Activated T-cell treated with anti-CD3 and anti-CD28 coated beads, Interleukin-2, amount 50 U/mL, for 4 hours (primary cell): ENCODE results near the gene CFAP410. TPM values are rescaled to one million over a fixed set of nuclear protein-coding genes. Genes with fewer than 3 reads are reported as not detected.

ENCODE experiments used
- ATAC-seq, 2 donors: fragments of 200-7000 bp; cut with Tn5 transposase; one replicate each; pipeline ENCODE4 v1.10.0; 2021
- DNase-seq: peaks from one replicate; pipeline ENCODE4 v3.0.0-alpha.2; 2020
- H3K27me3 Mint-ChIP-seq: one replicate; pipeline ENCODE4 v1.8.0; 2021; ENCODE audit warnings: low read depth, mixed read lengths
- H3K36me3 Mint-ChIP-seq: one replicate; pipeline ENCODE4 v1.8.0; 2022; ENCODE audit warnings: mixed read lengths; ENCODE audit not compliant: insufficient read depth
- H3K4me1 Mint-ChIP-seq: one replicate; pipeline ENCODE4 v1.8.0; 2021; ENCODE audit warnings: low read depth, mixed read lengths
- H3K4me3 Mint-ChIP-seq: one replicate; pipeline ENCODE4 v1.8.0; 2021; ENCODE audit warnings: mild to moderate bottlenecking, moderate library complexity, mixed read lengths
- H3K9me3 Mint-ChIP-seq: one replicate; pipeline ENCODE4 v1.8.0; 2021; ENCODE audit warnings: mixed read lengths
- total RNA-seq, 3 donors: library from RNA; stranded (reverse); gene quantifications; one replicate each; pipeline ENCODE4 v1.2.1, GENCODE V29; 2021

Gene CFAP410
- total RNA-seq, 3 donors from 2014 or later: 30.2 to 32.7 (median 30.5) TPM

- Mint-ChIP-seq H3K4me3 (no peak overlapping the region), H3K27me3 (no peaks in the 10 kb centered on the region), H3K36me3 (peaks cover 7% of the 10 kb centered on the region), H3K9me3 (no peaks in the 10 kb centered on the region), H3K4me1 (peaks cover 7% of the 10 kb centered on the region)
- DNase-seq (no peak), ATAC-seq (no peak)
Measured at GRCh38 chr21:44333509-44334328, 5.5 kb downstream of the CFAP410 start.

GRCh38 chr21:44332965-44333364 is 6.2 kb downstream of the CFAP410 start:
- no peaks in the 10 kb centered on the region for H3K9me3 Mint-ChIP-seq
- no peak overlapping the region for H3K4me3 Mint-ChIP-seq
- DNase-seq: no peak
- ATAC-seq: no peak
- H3K36me3 Mint-ChIP-seq: peaks cover 7% of the 10 kb centered on the region
- H3K4me1 Mint-ChIP-seq: peaks cover 5% of the 10 kb centered on the region
- H3K27me3 Mint-ChIP-seq: no peaks in the 10 kb centered on the region

DNA sequence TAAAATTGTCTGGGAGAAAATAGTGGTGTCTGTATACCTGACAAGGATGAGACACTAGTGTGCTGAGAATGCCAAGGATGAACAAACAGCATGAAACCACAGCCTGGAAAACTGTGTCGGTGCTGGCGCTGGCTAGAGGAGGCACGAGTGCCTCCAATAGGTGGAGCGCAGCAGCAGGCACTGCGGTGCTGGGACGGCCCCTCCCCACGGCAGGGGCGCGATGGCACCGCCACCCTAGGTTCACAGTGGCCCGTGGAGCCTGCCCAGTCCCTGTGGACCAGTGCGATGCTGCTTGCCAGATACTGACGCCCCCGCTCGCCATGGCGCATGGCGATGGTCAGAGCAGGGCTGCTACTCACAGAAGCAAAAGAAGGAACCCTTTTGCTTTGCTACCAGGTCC is 6.8 kb downstream of the CFAP410 start:
- Mint-ChIP-seq H3K4me1 (peaks cover under 1% of the 10 kb centered on the region), H3K4me3 (no peak overlapping the region), H3K9me3 (no peaks in the 10 kb centered on the region), H3K27me3 (no peaks in the 10 kb centered on the region), H3K36me3 (peaks cover 4% of the 10 kb centered on the region)
- ATAC-seq: no peak
- no peak for DNase-seq

DNA sequence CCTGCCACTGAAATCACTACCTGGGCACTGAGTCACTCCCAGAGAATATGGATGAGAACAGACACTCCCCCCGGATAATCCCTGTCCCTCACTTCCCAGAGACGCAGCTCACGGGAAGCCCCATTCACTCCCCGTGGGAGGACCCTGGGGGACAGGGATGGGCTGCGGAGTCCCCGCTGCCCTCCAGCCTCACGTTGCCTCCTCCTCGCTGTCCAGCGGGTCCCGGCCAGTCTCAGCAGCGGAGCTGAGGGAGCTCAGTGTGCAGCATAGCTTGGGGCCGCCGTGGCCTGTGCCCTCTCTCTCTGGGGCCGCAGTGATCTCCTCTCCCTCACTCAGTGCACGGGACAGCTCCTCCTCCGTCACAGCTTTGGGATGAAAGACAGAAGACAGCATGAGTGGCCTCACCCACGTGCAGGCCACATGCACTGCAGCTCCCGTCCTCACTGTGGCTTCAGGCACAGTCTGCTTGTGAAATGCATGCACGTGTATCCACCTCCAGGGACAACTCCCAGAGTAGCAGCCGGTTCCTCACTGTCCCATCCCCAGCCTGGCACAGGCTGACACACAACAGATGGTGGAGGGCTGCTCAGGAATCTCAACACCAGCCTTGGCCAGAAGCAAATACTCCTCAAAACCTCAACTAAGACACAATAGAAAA is 7.4 kb downstream of the CFAP410 start:
- H3K4me1 Mint-ChIP-seq: no peaks in the 10 kb centered on the region
- H3K9me3 Mint-ChIP-seq: no peaks in the 10 kb centered on the region
- H3K27me3 Mint-ChIP-seq: no peaks in the 10 kb centered on the region
- H3K4me3 Mint-ChIP-seq: no peak overlapping the region
- peaks cover 4% of the 10 kb centered on the region for H3K36me3 Mint-ChIP-seq
- DNase-seq (no peak), ATAC-seq (no peak)

GRCh38 chr21:44331209-44331608 is 8.0 kb downstream of the CFAP410 start:
- Mint-ChIP-seq H3K27me3 (no peaks in the 10 kb centered on the region), H3K4me1 (no peaks in the 10 kb centered on the region), H3K36me3 (peaks cover 4% of the 10 kb centered on the region), H3K4me3 (no peak overlapping the region), H3K9me3 (no peaks in the 10 kb centered on the region)
- DNase-seq (no peak), ATAC-seq (no peak)

DNA sequence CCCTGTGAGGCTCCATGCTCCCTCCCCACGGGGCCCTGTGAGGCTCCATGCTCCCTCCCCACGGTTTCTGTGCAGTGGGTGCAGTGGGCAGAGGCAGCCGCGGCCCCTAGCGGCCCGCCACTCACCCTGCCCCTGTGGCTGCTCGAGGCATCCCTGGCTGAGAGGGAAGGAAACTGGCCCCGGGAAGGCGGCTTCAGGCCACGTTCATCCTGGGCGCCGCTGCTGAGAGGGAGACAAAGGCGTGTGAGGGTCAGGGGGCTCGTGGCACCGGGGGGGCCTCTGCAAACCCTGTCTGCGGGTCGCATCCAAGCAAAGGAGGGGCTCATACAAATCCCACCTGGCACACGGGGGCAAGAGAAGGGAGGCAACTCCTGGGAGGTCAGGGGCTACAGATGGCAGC is 8.5 kb downstream of the CFAP410 start:
- Mint-ChIP-seq H3K27me3 (no peaks in the 10 kb centered on the region), H3K4me1 (no peaks in the 10 kb centered on the region)

GRCh38 chr21:44329971-44330681 is 9.1 kb downstream of the CFAP410 start:
- ATAC-seq (no peak), DNase-seq (no peak)
- H3K4me1 Mint-ChIP-seq: no peaks in the 10 kb centered on the region
- H3K9me3 Mint-ChIP-seq: no peaks in the 10 kb centered on the region
- no peak overlapping the region for H3K4me3 Mint-ChIP-seq
- H3K36me3 Mint-ChIP-seq: peaks cover 4% of the 10 kb centered on the region
- no peaks in the 10 kb centered on the region for H3K27me3 Mint-ChIP-seq

More for the DNA sequence above, 8.5 kb downstream of the CFAP410 start:
- Mint-ChIP-seq H3K36me3 (peaks cover 4% of the 10 kb centered on the region), H3K4me3 (no peak overlapping the region), H3K9me3 (no peaks in the 10 kb centered on the region)
- DNase-seq (no peak), ATAC-seq (no peak)

GRCh38 chr21:44329086-44329889 is 9.9 kb downstream of the CFAP410 start:
- H3K36me3 Mint-ChIP-seq: peaks cover 4% of the 10 kb centered on the region
- H3K4me1 Mint-ChIP-seq: no peaks in the 10 kb centered on the region
- H3K9me3 Mint-ChIP-seq: no peaks in the 10 kb centered on the region
- H3K27me3 Mint-ChIP-seq: no peaks in the 10 kb centered on the region
- ATAC-seq (no peak), DNase-seq (no peak)
- no peak overlapping the region for H3K4me3 Mint-ChIP-seq

DNA sequence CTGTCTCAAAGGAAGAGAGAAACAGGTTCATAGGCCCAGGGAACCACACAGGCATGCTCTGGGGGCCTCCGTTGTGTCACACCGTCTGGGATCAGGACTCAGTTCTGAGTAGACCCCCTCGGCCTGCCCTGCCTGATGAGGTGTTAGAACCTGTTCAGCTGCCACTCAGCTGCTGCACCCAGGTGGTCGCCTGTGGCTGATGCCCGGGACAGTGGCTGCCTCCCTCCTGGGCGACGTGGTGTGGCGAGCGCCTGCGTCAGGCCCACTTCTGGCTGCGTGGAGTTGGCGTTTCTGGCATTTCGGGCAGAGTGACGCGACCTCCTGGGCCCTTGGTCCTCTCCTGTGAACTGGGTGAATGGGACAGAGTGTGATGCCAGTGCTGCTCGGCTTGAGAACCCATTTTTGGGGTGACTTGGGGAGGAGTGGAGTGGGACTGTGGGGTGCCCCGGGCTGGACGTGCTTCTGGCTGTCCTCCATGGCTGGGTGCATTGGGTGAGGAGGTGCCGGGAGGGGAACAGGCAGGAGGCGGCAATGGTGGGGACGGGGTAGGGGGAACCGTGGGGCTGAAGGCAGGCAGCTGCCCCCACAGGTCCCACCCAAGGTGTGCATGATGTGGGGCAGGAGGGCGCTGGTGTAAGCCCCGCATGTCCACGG is 10.8 kb downstream of the CFAP410 start:
- Mint-ChIP-seq H3K4me3 (no peak overlapping the region), H3K9me3 (no peaks in the 10 kb centered on the region), H3K36me3 (peaks cover 4% of the 10 kb centered on the region), H3K4me1 (no peaks in the 10 kb centered on the region), H3K27me3 (no peaks in the 10 kb centered on the region)
- no peak for ATAC-seq
- no peak for DNase-seq

DNA sequence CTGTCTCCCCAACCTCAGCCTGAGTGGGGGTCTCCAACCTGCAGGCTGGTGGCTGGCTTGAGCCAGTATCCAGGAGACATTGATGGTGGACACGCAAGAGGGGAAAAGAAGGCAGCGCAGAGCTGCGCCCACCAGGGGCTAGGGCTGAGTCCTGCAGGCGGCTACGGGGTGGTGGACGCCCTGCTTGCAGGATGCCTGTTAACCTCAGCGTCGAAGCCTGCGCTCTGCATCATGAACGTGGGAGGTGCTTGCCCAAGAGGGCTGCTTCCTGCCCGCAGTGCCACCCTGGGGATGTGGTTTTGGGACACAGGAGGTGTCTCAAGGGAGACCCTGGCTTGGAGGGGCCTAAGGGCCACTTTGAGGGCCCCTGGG is 11.6 kb downstream of the CFAP410 start:
- Mint-ChIP-seq H3K9me3 (no peaks in the 10 kb centered on the region), H3K4me3 (no peak overlapping the region), H3K4me1 (no peaks in the 10 kb centered on the region), H3K27me3 (no peaks in the 10 kb centered on the region), H3K36me3 (peaks cover 4% of the 10 kb centered on the region)
- no peak for DNase-seq
- ATAC-seq: no peak

DNA sequence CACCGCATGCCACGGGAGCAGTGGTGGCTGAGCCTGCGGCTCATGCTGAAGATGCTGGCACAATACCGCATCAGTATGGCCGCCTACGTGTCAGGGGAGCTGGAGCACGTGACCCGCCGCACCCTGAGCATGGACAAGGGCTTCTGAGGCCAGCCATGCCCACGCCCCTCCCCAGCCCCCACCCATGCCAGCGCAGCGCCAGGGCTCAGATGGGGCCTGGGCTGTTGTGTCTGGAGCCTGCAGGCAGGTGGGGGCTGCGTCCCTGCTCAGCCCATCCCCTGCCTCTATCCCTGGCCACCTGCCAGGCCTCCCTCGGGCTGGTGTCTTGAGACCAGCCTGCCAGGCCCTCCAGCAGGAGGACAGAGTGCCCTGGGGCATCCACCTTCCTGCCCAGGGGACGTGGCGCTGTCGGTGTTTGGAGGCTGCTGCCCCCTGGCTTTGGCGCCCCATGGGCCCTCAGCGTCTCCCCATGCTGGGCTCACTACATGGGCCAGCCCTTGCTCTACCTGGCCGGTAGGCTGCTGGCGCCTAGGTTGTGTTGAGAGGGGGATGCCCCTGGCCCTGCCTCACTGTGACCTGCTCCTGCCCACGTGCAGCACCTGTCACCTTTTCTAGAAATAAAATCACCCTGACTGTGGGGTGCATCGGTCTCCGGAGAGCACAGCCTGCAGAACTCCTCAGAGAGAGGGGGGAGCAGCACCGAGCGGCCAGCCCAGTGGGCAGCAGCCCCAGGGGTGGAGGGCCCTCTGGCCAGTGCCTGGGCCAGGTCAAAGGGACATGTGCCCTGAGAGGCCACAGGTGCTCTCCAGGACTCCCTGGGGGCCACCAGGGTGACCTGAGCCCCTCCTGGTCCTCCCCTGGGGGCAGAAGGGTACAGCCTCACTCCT is 12.2 kb downstream of the CFAP410 start:
- Mint-ChIP-seq H3K9me3 (no peaks in the 10 kb centered on the region), H3K36me3 (peaks cover 2% of the 10 kb centered on the region), H3K4me3 (no peak overlapping the region), H3K27me3 (no peaks in the 10 kb centered on the region), H3K4me1 (no peaks in the 10 kb centered on the region)
- ATAC-seq (no peak), DNase-seq (no peak)

- H3K27me3 Mint-ChIP-seq: no peaks in the 10 kb centered on the region
- no peak overlapping the region for H3K4me3 Mint-ChIP-seq
Measured at GRCh38 chr21:44326272-44326647, 12.9 kb downstream of the CFAP410 start.

More at GRCh38 chr21:44326272-44326647, 12.9 kb downstream of the CFAP410 start:
- Mint-ChIP-seq H3K9me3 (no peaks in the 10 kb centered on the region), H3K36me3 (no peaks in the 10 kb centered on the region), H3K4me1 (no peaks in the 10 kb centered on the region)
- DNase-seq (no peak), ATAC-seq (no peak)
